ENCODE results near the gene CTTNBP2. TPM values are rescaled to one million over a fixed set of nuclear protein-coding genes. Genes with fewer than 3 reads are reported as not detected.
A peak's percentile ranks its signal among the peaks of the same experiment; 100 is the strongest.

The CTTNBP2 gene
- total RNA-seq, 1 experiment from 2014 or later: not detected

DNA sequence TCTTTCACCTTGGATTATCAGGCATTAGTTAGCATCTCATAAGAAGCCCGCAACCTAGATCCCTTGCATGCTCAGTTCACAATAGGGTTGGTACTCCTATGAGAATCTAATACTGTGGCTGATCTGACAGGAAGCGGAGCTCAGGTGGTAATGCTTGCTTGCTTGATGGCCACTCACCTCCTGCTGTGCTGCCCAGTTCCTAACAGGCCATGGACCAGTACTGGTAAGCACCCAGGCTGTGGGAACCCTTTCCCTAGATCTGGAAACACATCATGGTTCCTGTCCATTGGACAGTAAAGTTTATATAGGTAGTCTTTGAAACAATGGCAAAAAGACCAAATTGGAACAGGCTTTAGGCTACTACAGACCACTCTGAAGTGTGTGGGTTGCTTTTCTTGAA is 9.4 kb upstream of the CTTNBP2 start:
- no peaks in the 10 kb centered on the region for H3K9me3 ChIP-seq (replicated peaks)
- H3K27ac ChIP-seq: no peak overlapping the region
- DNase-seq (ENCODE audit: low read depth in 1 of 2, low spot score in 2 of 2): no peak
- H3K4me3 ChIP-seq: no peak overlapping the region
- 0 out of 2 replicates have a peak, but pooled peaks cover 4% of the 10 kb centered on the region for H3K27me3 ChIP-seq (replicated peaks)
- H3K36me3 ChIP-seq: no peaks in the 10 kb centered on the region
- no peaks in the 10 kb centered on the region for H3K4me1 ChIP-seq (replicated peaks)

DNA sequence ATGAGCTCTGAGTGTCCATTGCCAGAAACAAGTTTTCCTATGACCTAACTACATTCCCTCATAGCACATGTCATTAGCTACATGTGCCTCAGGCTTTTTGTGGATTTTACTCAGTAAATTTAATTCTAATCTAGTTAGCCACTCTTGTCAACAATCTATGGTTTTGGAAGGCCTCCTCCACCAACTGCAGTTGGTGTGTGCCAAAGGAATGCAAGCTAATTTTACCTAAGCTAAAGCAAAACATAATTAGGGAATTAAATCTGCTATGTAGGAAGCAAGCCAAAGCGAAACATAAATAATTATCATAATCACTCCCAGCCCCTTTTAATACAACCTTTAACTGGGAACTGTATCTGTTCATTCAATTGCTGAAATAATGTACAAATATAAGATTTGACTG is 3.5 kb upstream of the CTTNBP2 start:
- H3K27me3 ChIP-seq (replicated peaks): peaks cover 45% of the 10 kb centered on the region
- no peaks in the 10 kb centered on the region; the same call in 1 of the 2 replicates for H3K9me3 ChIP-seq (replicated peaks)
- H3K36me3 ChIP-seq: no peaks in the 10 kb centered on the region
- peaks cover 13% of the 10 kb centered on the region for H3K4me1 ChIP-seq (replicated peaks)
- H3K27ac ChIP-seq: no peak overlapping the region
- no peak overlapping the region for H3K4me3 ChIP-seq
- no peak for DNase-seq (ENCODE audit: low read depth in 1 of 2, low spot score in 2 of 2)

- peaks cover 55% of the 10 kb centered on the region for H3K27me3 ChIP-seq (replicated peaks)
- no peak overlapping the region for H3K27ac ChIP-seq
- H3K4me3 ChIP-seq: no peak overlapping the region
- DNase-seq (ENCODE audit: low read depth in 1 of 2, low spot score in 2 of 2): no peak
- H3K9me3 ChIP-seq (replicated peaks): no peaks in the 10 kb centered on the region; the same call in 1 of the 2 replicates
- no peaks in the 10 kb centered on the region for H3K36me3 ChIP-seq
- peaks cover 13% of the 10 kb centered on the region for H3K4me1 ChIP-seq (replicated peaks)
These were observed 2.3 kb upstream of the CTTNBP2 start for GRCh38 chr7:117875566-117875965.

GRCh38 chr7:117874191-117874700 is 1.0 kb upstream of the CTTNBP2 start:
- Histone ChIP-seq H3K27ac (no peak overlapping the region), H3K9me3 (replicated peaks) (no peaks in the 10 kb centered on the region; the same call in 1 of the 2 replicates), H3K27me3 (replicated peaks) (peaks cover 63% of the 10 kb centered on the region), H3K36me3 (no peaks in the 10 kb centered on the region), H3K4me3 (no peak overlapping the region), H3K4me1 (replicated peaks) (peaks cover 13% of the 10 kb centered on the region)
- DNase-seq (ENCODE audit: low read depth in 1 of 2, low spot score in 2 of 2): no peak

GRCh38 chr7:117872561-117873309 is 506 bp downstream of the CTTNBP2 start:
- no peaks in the 10 kb centered on the region for H3K36me3 ChIP-seq
- H3K4me1 ChIP-seq (replicated peaks): peaks cover 13% of the 10 kb centered on the region
- no peak overlapping the region for H3K27ac ChIP-seq
- no peaks in the 10 kb centered on the region; the same call in 1 of the 2 replicates for H3K9me3 ChIP-seq (replicated peaks)
- peak in 1 of 2 experiments; percentile 5 for DNase-seq (ENCODE audit: low read depth in 1 of 2, low spot score in 2 of 2)
- peak overlapping the region; percentile 37 for H3K4me3 ChIP-seq
- H3K27me3 ChIP-seq (replicated peaks): peaks cover 71% of the 10 kb centered on the region

DNA sequence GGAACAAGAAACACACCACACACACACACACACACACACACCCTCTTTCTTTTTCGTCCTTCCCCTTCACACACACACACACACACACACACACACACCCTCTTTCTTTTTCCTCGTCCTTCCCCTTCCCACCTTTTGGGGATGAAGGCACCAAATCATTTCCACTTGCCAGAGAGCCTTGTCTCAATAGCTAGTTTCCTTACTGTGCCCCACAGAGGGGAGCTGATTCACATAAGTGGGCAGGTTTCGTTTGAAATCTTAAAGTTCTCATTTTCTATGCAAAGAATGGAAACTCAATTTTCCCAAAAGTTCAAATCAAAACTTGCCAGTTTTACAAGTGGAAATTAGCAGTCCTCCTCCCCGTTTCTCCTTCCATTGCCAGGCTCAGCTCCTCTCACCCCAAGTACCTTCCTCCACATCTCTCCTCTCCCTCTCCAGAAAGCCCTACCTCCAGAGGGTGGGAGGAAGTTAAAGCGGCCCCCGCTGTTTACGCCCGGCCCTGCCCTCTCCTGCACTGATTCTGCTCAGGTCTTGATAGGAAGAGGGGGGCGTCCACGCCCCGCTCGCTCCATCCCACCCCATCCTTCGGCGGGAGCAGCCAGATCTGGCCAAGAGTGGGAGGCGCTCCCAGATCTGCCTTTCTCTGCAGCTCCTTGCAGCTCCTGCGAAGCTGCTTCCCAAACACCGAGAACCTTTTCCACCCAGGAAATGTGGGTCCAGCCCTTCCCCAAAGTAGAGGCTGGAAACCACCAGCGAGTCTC is 1.3 kb downstream of the CTTNBP2 start:
- Histone ChIP-seq H3K27ac (no peak overlapping the region), H3K4me1 (replicated peaks) (peaks cover 13% of the 10 kb centered on the region)

GRCh38 chr7:117871401-117871777 is 1.9 kb downstream of the CTTNBP2 start:
- peaks cover 13% of the 10 kb centered on the region for H3K4me1 ChIP-seq (replicated peaks)
- H3K27ac ChIP-seq: no peak overlapping the region
- no peak for DNase-seq (ENCODE audit: low read depth in 1 of 2, low spot score in 2 of 2)
- H3K9me3 ChIP-seq (replicated peaks): no peaks in the 10 kb centered on the region; the same call in 1 of the 2 replicates
- H3K36me3 ChIP-seq: no peaks in the 10 kb centered on the region
- H3K27me3 ChIP-seq (replicated peaks): peaks cover 71% of the 10 kb centered on the region
- H3K4me3 ChIP-seq: no peak overlapping the region

More for the DNA sequence above, 1.3 kb downstream of the CTTNBP2 start:
- Histone ChIP-seq H3K9me3 (replicated peaks) (no peaks in the 10 kb centered on the region; the same call in 1 of the 2 replicates), H3K27me3 (replicated peaks) (peaks cover 71% of the 10 kb centered on the region), H3K36me3 (no peaks in the 10 kb centered on the region), H3K4me3 (no peak overlapping the region)
- DNase-seq (ENCODE audit: low read depth in 1 of 2, low spot score in 2 of 2): peak in 1 of 2 experiments; percentile 17

GRCh38 chr7:117870448-117871130 is 2.7 kb downstream of the CTTNBP2 start:
- Histone ChIP-seq H3K27ac (no peak overlapping the region), H3K36me3 (no peaks in the 10 kb centered on the region), H3K9me3 (replicated peaks) (no peaks in the 10 kb centered on the region; the same call in 1 of the 2 replicates), H3K27me3 (replicated peaks) (peaks cover 66% of the 10 kb centered on the region), H3K4me1 (replicated peaks) (peaks cover 13% of the 10 kb centered on the region), H3K4me3 (no peak overlapping the region)
- no peak for DNase-seq (ENCODE audit: low read depth in 1 of 2, low spot score in 2 of 2)

- peaks cover 13% of the 10 kb centered on the region for H3K4me1 ChIP-seq (replicated peaks)
These were observed 3.9 kb downstream of the CTTNBP2 start for GRCh38 chr7:117869374-117869773.

GRCh38 chr7:117863618-117864017 is 9.6 kb downstream of the CTTNBP2 start:
- H3K27ac ChIP-seq: no peak overlapping the region
- no peaks in the 10 kb centered on the region for H3K4me1 ChIP-seq (replicated peaks)
- H3K36me3 ChIP-seq: no peaks in the 10 kb centered on the region
- no peak overlapping the region for H3K4me3 ChIP-seq
- H3K9me3 ChIP-seq (replicated peaks): no peaks in the 10 kb centered on the region
- H3K27me3 ChIP-seq (replicated peaks): peaks cover 9% of the 10 kb centered on the region
- no peak for DNase-seq (ENCODE audit: low read depth in 1 of 2, low spot score in 2 of 2)

More at GRCh38 chr7:117869374-117869773, 3.9 kb downstream of the CTTNBP2 start:
- Histone ChIP-seq H3K36me3 (no peaks in the 10 kb centered on the region), H3K9me3 (replicated peaks) (no peaks in the 10 kb centered on the region; the same call in 1 of the 2 replicates), H3K27ac (no peak overlapping the region), H3K4me3 (no peak overlapping the region), H3K27me3 (replicated peaks) (peaks cover 56% of the 10 kb centered on the region)
- DNase-seq (ENCODE audit: low read depth in 1 of 2, low spot score in 2 of 2): no peak

DNA sequence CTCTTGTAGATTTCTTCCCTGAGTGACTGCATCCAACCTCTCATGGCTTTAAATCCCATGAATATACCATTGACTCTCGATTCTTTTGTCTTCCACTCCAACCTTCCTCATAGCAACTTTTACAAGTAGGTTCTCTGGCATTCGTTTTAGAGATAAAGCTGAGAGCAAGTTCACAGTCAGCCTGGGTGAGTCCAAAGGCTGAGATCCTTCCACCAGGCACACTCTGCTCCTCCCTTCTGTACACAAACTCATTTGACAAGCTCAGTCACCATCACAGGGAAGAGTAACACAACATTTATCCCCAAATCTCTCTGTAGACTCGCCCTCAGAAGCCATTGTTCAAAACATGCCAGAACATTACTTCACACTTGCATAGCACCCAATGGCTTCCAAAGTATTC is 10.9 kb downstream of the CTTNBP2 start:
- DNase-seq (ENCODE audit: low read depth in 1 of 2, low spot score in 2 of 2): no peak
- H3K4me1 ChIP-seq (replicated peaks): no peaks in the 10 kb centered on the region
- H3K27me3 ChIP-seq (replicated peaks): peaks cover 7% of the 10 kb centered on the region; the same call in 1 of the 2 replicates
- no peak overlapping the region for H3K27ac ChIP-seq
- no peaks in the 10 kb centered on the region for H3K36me3 ChIP-seq
- no peak overlapping the region for H3K4me3 ChIP-seq
- no peaks in the 10 kb centered on the region for H3K9me3 ChIP-seq (replicated peaks)

- Histone ChIP-seq H3K27ac (no peak overlapping the region), H3K9me3 (replicated peaks) (no peaks in the 10 kb centered on the region), H3K4me3 (no peak overlapping the region), H3K36me3 (no peaks in the 10 kb centered on the region), H3K27me3 (replicated peaks) (0 out of 2 replicates have a peak, but pooled peaks cover 7% of the 10 kb centered on the region), H3K4me1 (replicated peaks) (no peaks in the 10 kb centered on the region)
- no peak for DNase-seq (ENCODE audit: low read depth in 1 of 2, low spot score in 2 of 2)
These were observed 13.9 kb downstream of the CTTNBP2 start for GRCh38 chr7:117859246-117859812.

GRCh38 chr7:117858712-117859111 is 14.5 kb downstream of the CTTNBP2 start:
- no peak for DNase-seq (ENCODE audit: low read depth in 1 of 2, low spot score in 2 of 2)
- 0 out of 2 replicates have a peak, but pooled peaks cover 10% of the 10 kb centered on the region for H3K27me3 ChIP-seq (replicated peaks)
- H3K4me3 ChIP-seq: no peak overlapping the region
- H3K9me3 ChIP-seq (replicated peaks): no peaks in the 10 kb centered on the region
- H3K36me3 ChIP-seq: no peaks in the 10 kb centered on the region
- H3K27ac ChIP-seq: no peak overlapping the region
- H3K4me1 ChIP-seq (replicated peaks): no peaks in the 10 kb centered on the region
